Endothelial cell of umbilical vein (primary cell): ENCODE data around the gene ZNF101.

Experiments
- CTCF ChIP-seq, 2 donors: IDR thresholded peaks; 1 replicate in 1 of 2; 2 replicates in 1 of 2; pipeline ENCODE4 v1.5.1; 2011; ENCODE audit warnings: low read length in 2 of 2, mild to moderate bottlenecking in 2 of 2, moderate library complexity in 2 of 2, control low read depth in 1 of 2, inconsistent platforms in 1 of 2, low read depth in 1 of 2; ENCODE audit not compliant: insufficient read depth in 1 of 2; ENCODE audit errors: extremely low read depth in 1 of 2
- EZH2 ChIP-seq: IDR thresholded peaks from 2 replicates; pipeline ENCODE4 v1.6.1; 2012; ENCODE audit warnings: borderline replicate concordance, low read depth, mild to moderate bottlenecking, moderate library complexity, low read length, inconsistent platforms; ENCODE audit not compliant: severe bottlenecking

- TF ChIP-seq CTCF (IDR thresholded peaks at IDR 0.05; ENCODE audit: extremely low read depth in 1 of 2, insufficient read depth in 1 of 2, low read depth in 1 of 2, low read length in 2 of 2) (no peak), EZH2 (no peak)
Measured at GRCh38 chr19:19655051-19655594, 13.5 kb upstream of the ZNF101 start.
